SK-N-SH (cell line): ENCODE results near the gene CPNE1. TPM values are rescaled to one million over a fixed set of nuclear protein-coding genes. Genes with fewer than 3 reads are reported as not detected.

Experiments used
- CTCF ChIA-PET: fragments of 300-600, 350-600 bp; formaldehyde crosslinking; extraction: SDS; loops from one replicate; lab custom pipeline; 2021; lab: Yijun Ruan, JAX
- POLR2A ChIA-PET: fragments of 350-600 bp; sonication (Branson Sonifier 250); formaldehyde crosslinking; extraction: SDS; loops from one replicate; lab custom pipeline; 2020; ENCODE audit warnings: antibody characterized with exemption, inconsistent platforms; lab: Yijun Ruan, JAX
- DNase-seq: peaks from one replicate; pipeline ENCODE4 v3.0.0; 2012
- H2AFZ ChIP-seq: fragments of 200-600 bp; sonication (generic); 2 replicates; pipeline ENCODE4 v1.8.1; 2016; ENCODE audit warnings: antibody characterized with exemption, mild to moderate bottlenecking, low read depth
- H3F3A ChIP-seq: fragments of 200-600 bp; sonication (generic); replicated peaks from 2 replicates; pipeline ENCODE3; 2016; ENCODE audit warnings: antibody characterized with exemption, mild to moderate bottlenecking; ENCODE audit not compliant: insufficient read depth
- H3K27ac ChIP-seq, 2 experiments: fragments of 200-500 bp in 1 of 2; fragments of 200-600 bp in 1 of 2; sonication (Bioruptor generic) in 1 of 2; sonication (generic), shearing (Covaris generic) in 1 of 2; 2 replicates each; pipeline versions ENCODE4 v1.5.1 to v1.6.1; 2014 to 2016; ENCODE audit warnings: low read depth in 2 of 2, inconsistent platforms in 1 of 2, low read length in 1 of 2, mild to moderate bottlenecking in 1 of 2, mixed read lengths in 1 of 2
- H3K27me3 ChIP-seq: fragments of 200-600 bp; sonication (generic), shearing (Covaris generic); 2 replicates; pipeline ENCODE4 v1.6.1; 2016; ENCODE audit warnings: mixed run types; ENCODE audit not compliant: insufficient read depth
- H3K36me3 ChIP-seq, 2 experiments: fragments of 200-500 bp in 1 of 2; fragments of 200-600 bp in 1 of 2; sonication (Bioruptor generic) in 1 of 2; sonication (generic) in 1 of 2; replicated peaks in 1 of 2; 2 replicates each; pipeline versions ENCODE3 to v1.5.1; 2014 to 2016; ENCODE audit warnings: low read length in 1 of 2, mild to moderate bottlenecking in 1 of 2; ENCODE audit not compliant: insufficient read depth in 2 of 2, control insufficient read depth in 1 of 2
- H3K4me1 ChIP-seq, 2 experiments: fragments of 200-500 bp in 1 of 2; fragments of 200-600 bp in 1 of 2; sonication (Bioruptor generic) in 1 of 2; sonication (generic), shearing (Covaris generic) in 1 of 2; 2 replicates each; pipeline versions ENCODE4 v1.5.1 to v1.6.1; 2014 to 2016; ENCODE audit warnings: low read depth in 1 of 2, low read length in 1 of 2, mixed run types in 1 of 2; ENCODE audit not compliant: insufficient read depth in 2 of 2, control insufficient read depth in 1 of 2
- H3K4me2 ChIP-seq: fragments of 200-600 bp; sonication (generic), shearing (Covaris generic); 2 replicates; pipeline ENCODE4 v1.6.1; 2017; ENCODE audit warnings: mixed run types
- H3K4me3 ChIP-seq, 2 experiments: fragments of 200-500 bp in 1 of 2; fragments of 200-600 bp in 1 of 2; sonication (Bioruptor generic) in 1 of 2; sonication (generic), shearing (Covaris generic) in 1 of 2; 2 replicates each; pipeline versions ENCODE4 v1.5.1 to v1.8.1; 2014 to 2016; ENCODE audit warnings: low read depth in 2 of 2, inconsistent platforms in 1 of 2, low read length in 1 of 2, mild to moderate bottlenecking in 1 of 2, mixed read lengths in 1 of 2, moderate library complexity in 1 of 2
- H3K79me2 ChIP-seq: fragments of 200-600 bp; sonication (generic); 2 replicates; pipeline ENCODE4 v1.8.1; 2017; ENCODE audit warnings: mild to moderate bottlenecking; ENCODE audit not compliant: insufficient read depth
- H3K9ac ChIP-seq: fragments of 200-600 bp; sonication (generic); 2 replicates; pipeline ENCODE4 v1.6.1; 2017; ENCODE audit warnings: mixed run types
- H3K9me2 ChIP-seq: fragments of 200-600 bp; sonication (generic); 2 replicates; pipeline ENCODE4 v1.6.1; 2017; ENCODE audit warnings: mixed run types
- H3K9me3 ChIP-seq: fragments of 200-600 bp; sonication (generic); 2 replicates; pipeline ENCODE4 v1.6.1; 2017; ENCODE audit warnings: mixed run types, mild to moderate bottlenecking, moderate library complexity
- H4K20me1 ChIP-seq: fragments of 200-600 bp; sonication (generic); 2 replicates; pipeline ENCODE4 v1.6.1; 2017; ENCODE audit warnings: mild to moderate bottlenecking, mixed run types; ENCODE audit not compliant: insufficient read depth
- CHD2 ChIP-seq: fragments of 150-350 bp; IDR thresholded peaks from 2 replicates; pipeline ENCODE4 v1.6.1; 2018; ENCODE audit warnings: low read length; ENCODE audit not compliant: partially characterized antibody
- CTCF ChIP-seq: fragments of 200-600 bp; sonication (generic); IDR thresholded peaks from 2 replicates; pipeline ENCODE4 v1.6.1; 2017; ENCODE audit warnings: antibody characterized with exemption, mild to moderate bottlenecking, moderate library complexity
- EZH2phosphoT487 ChIP-seq: fragments of 200-600 bp; sonication (generic); IDR thresholded peaks from 2 replicates; pipeline ENCODE4 v1.6.1; 2017; ENCODE audit warnings: low read depth, mixed run types, mild to moderate bottlenecking, antibody characterized with exemption, moderate library complexity, borderline replicate concordance
- FOXJ3 ChIP-seq: sonication (generic); formaldehyde crosslinking; IDR thresholded peaks from 2 replicates; pipeline ENCODE4 v1.5.1; 2020; ENCODE audit warnings: mild to moderate bottlenecking, missing genetic modification reagents
- FOXM1 ChIP-seq: IDR thresholded peaks from 2 replicates; pipeline ENCODE4 v1.4.0; 2012; ENCODE audit warnings: low read depth, mild to moderate bottlenecking
- GATA2 ChIP-seq: sonication (generic); formaldehyde crosslinking; IDR thresholded peaks from 2 replicates; pipeline ENCODE4 v1.5.0; 2020; ENCODE audit warnings: mild to moderate bottlenecking, missing genetic modification reagents
- MAX ChIP-seq: IDR thresholded peaks from 2 replicates; pipeline ENCODE4 v1.4.0; 2012; ENCODE audit warnings: low read depth
- MEF2A ChIP-seq: IDR thresholded peaks from 2 replicates; pipeline ENCODE4 v1.4.0; 2012; ENCODE audit warnings: low read depth, borderline replicate concordance
- MXI1 ChIP-seq: IDR thresholded peaks from 2 replicates; pipeline ENCODE4 v1.6.1; 2012; ENCODE audit warnings: mild to moderate bottlenecking, low read depth, low read length, improper control_type of control experiment
- NFIC ChIP-seq: IDR thresholded peaks from 2 replicates; pipeline ENCODE4 v1.4.0; 2012; ENCODE audit warnings: borderline replicate concordance
- NRF1 ChIP-seq: IDR thresholded peaks from 2 replicates; pipeline ENCODE4 v1.6.1; 2012; ENCODE audit warnings: low read depth, mild to moderate bottlenecking, low read length
- PBX3 ChIP-seq: IDR thresholded peaks from 2 replicates; pipeline ENCODE4; 2012
- POLR2AphosphoS5 ChIP-seq: IDR thresholded peaks from 2 replicates; pipeline ENCODE4 v1.6.1; 2012; ENCODE audit warnings: low read depth, low read length
- RCOR1 ChIP-seq: fragments of 150-350 bp; IDR thresholded peaks from 2 replicates; pipeline ENCODE4 v1.6.1; 2017; ENCODE audit warnings: antibody characterized with exemption, low read length
- REST ChIP-seq: IDR thresholded peaks from 2 replicates; pipeline ENCODE4 v1.6.1; 2012; ENCODE audit warnings: mild to moderate bottlenecking, low read depth, low read length, moderate library complexity
- RFX5 ChIP-seq: IDR thresholded peaks from 2 replicates; pipeline ENCODE4 v1.6.1; 2012; ENCODE audit warnings: mild to moderate bottlenecking, improper control_type of control experiment, low read length
- TCF12 ChIP-seq: IDR thresholded peaks from 2 replicates; pipeline ENCODE4 v1.4.0; 2012
- TEAD4 ChIP-seq: IDR thresholded peaks from 2 replicates; pipeline ENCODE4 v1.4.0; 2012; ENCODE audit warnings: mild to moderate bottlenecking, borderline replicate concordance; ENCODE audit not compliant: insufficient read depth
- USF2 ChIP-seq: fragments of 150-350 bp; IDR thresholded peaks from 2 replicates; pipeline ENCODE4 v1.6.1; 2017; ENCODE audit warnings: antibody characterized with exemption, low read length, low read depth, borderline replicate concordance
- YY1 ChIP-seq: IDR thresholded peaks from 2 replicates; pipeline ENCODE4 v1.4.0; 2012; ENCODE audit warnings: low read depth, mild to moderate bottlenecking
- ZBTB33 ChIP-seq: IDR thresholded peaks from 2 replicates; pipeline ENCODE4 v1.4.0; 2012; ENCODE audit warnings: low read depth, borderline replicate concordance
- WGBS: methylation state at CpG from one replicate; pipeline ENCODE4 v1.1.6; 2017; ENCODE audit warnings: low lambda C conversion rate; 5-methylcytosine and 5-hydroxymethylcytosine counted together
- polyA plus RNA-seq, 3 experiments: library from polyadenylated mRNA; depleted of rRNA; stranded (reverse); fragments of >200 nt; gene quantifications; 2 replicates each; pipeline ENCODE4 v1.2.3, GENCODE V29; 2012

Gene CPNE1
- polyA plus RNA-seq, 1 of the 3 experiments (the other 2 are of a cell fraction) = 279 TPM

GRCh38 chr20:35617397-35618262 is 47.1 kb downstream of the CPNE1 start:
- POLR2A ChIA-PET = interaction anchor here (0.6 to 6.5 kb wide), 8 partner anchors 9 to 325 kb away, joined by 3 to 33 read pairs (median 4); partner anchors contain the start of genes CEP250, CPNE1, ERGIC3 and RBM12
- H3K9ac ChIP-seq = peak overlapping the region; percentile 71
- no peaks in the 10 kb centered on the region for H3K9me2 ChIP-seq
- H3K36me3 ChIP-seq = peaks cover 9 to 12% of the 10 kb centered on the region in 2 experiments
- no peaks in the 10 kb centered on the region for H3K9me3 ChIP-seq
- WGBS = 23% methylated on average over 13 of the region's 22 CpGs
- peak; percentile 81 for DNase-seq
- H4K20me1 ChIP-seq = no peaks in the 10 kb centered on the region
- peaks cover 8 to 11% of the 10 kb centered on the region in 2 experiments; a peak in 1 of 4 replicates for H3K4me1 ChIP-seq
- peak overlapping the region; percentile 48 to 83 for H3K4me3 ChIP-seq
- peak overlapping the region; percentile 51 to 80; a peak in 3 of 4 replicates for H3K27ac ChIP-seq
- H3F3A ChIP-seq = peaks cover 46% of the 10 kb centered on the region
- H3K4me2 ChIP-seq = peak overlapping the region; percentile 77
- no peaks in the 10 kb centered on the region for H3K27me3 ChIP-seq
- peak overlapping the region; percentile 33 for H2AFZ ChIP-seq
- H3K79me2 ChIP-seq = peaks cover 14% of the 10 kb centered on the region
- CTCF ChIA-PET = interaction anchor here (1.0 to 4.9 kb wide), 12 partner anchors 8 to 268 kb away, joined by 3 to 42 read pairs (median 8); partner anchors contain the start of genes CPNE1 and RBM12
- TF ChIP-seq EZH2phosphoT487 = no peak
- no peak for TF ChIP-seq ZBTB33
- TF ChIP-seq POLR2AphosphoS5 = no peak
- TF ChIP-seq YY1 = no peak
- no peak for TF ChIP-seq USF2
- TF ChIP-seq NFIC = no peak
- TF ChIP-seq TEAD4 = no peak
- no peak for TF ChIP-seq GATA2
- TF ChIP-seq REST = no peak
- TF ChIP-seq MAX = peak; percentile 19; the same call in 1 of the 2 replicates
- TF ChIP-seq RCOR1 = no peak
- TF ChIP-seq TCF12 = no peak
- TF ChIP-seq CTCF = peak; percentile 46
- TF ChIP-seq NRF1 = no peak
- no peak for TF ChIP-seq CHD2
- peak; percentile 63; the same call in 1 of the 2 replicates for TF ChIP-seq MXI1
- 0 out of 2 replicates have a peak, but pooled peaks have one; percentile 9 for TF ChIP-seq PBX3
- TF ChIP-seq RFX5 = no peak
- TF ChIP-seq MEF2A = no peak
- no peak for TF ChIP-seq FOXM1
- no peak for TF ChIP-seq FOXJ3
